HepG2 (cell line): ENCODE results near the gene DGAT2. TPM values are rescaled to one million over a fixed set of nuclear protein-coding genes. Genes with fewer than 3 reads are reported as not detected.

Experiments
- GATA4 ChIP-seq: sonication (generic); IDR thresholded peaks from 2 replicates; pipeline ENCODE4 v1.6.1; 2016; ENCODE audit warnings: antibody characterized with exemption, low read depth, borderline replicate concordance
- KMT2B ChIP-seq: IDR thresholded peaks from 2 replicates; pipeline ENCODE4 v1.6.1; 2016; ENCODE audit warnings: missing genetic modification reagents, missing compliant biosample characterization
- MTF2 ChIP-seq: sonication (generic); formaldehyde crosslinking; IDR thresholded peaks from 2 replicates; pipeline ENCODE4 v1.5.0; 2020; ENCODE audit warnings: missing genetic modification reagents, borderline replicate concordance
- SMAD9 ChIP-seq: sonication (generic); formaldehyde crosslinking; IDR thresholded peaks from 2 replicates; pipeline ENCODE4 v1.5.1; 2020; ENCODE audit warnings: mild to moderate bottlenecking, missing genetic modification reagents
- TARDBP ChIP-seq: sonication (generic); formaldehyde crosslinking; IDR thresholded peaks from 2 replicates; pipeline ENCODE4 v1.8.0; 2022; ENCODE audit warnings: mild to moderate bottlenecking, missing genetic modification reagents
- TRIM24 ChIP-seq: sonication (generic); formaldehyde crosslinking; IDR thresholded peaks from 2 replicates; pipeline ENCODE4 v1.8.0; 2022; ENCODE audit warnings: mild to moderate bottlenecking, missing genetic modification reagents
- ZKSCAN5 ChIP-seq: sonication (generic); formaldehyde crosslinking; IDR thresholded peaks from 2 replicates; pipeline ENCODE4 v1.5.1; 2020; ENCODE audit warnings: mild to moderate bottlenecking, missing genetic modification reagents
- ZNF33B ChIP-seq: sonication (generic); formaldehyde crosslinking; IDR thresholded peaks from 2 replicates; pipeline ENCODE4 v1.5.1; 2020; ENCODE audit warnings: mild to moderate bottlenecking, missing genetic modification reagents
- ZNF451 ChIP-seq: sonication (generic); formaldehyde crosslinking; IDR thresholded peaks from 2 replicates; pipeline ENCODE4 v1.5.0; 2020; ENCODE audit warnings: mild to moderate bottlenecking, missing genetic modification reagents
- ZNF496 ChIP-seq: sonication (generic); formaldehyde crosslinking; IDR thresholded peaks from 2 replicates; pipeline ENCODE4 v1.8.1; 2023; ENCODE audit warnings: mild to moderate bottlenecking, moderate library complexity, missing genetic modification reagents; ENCODE audit not compliant: insufficient replicate concordance
- ZNF740 ChIP-seq: sonication (generic); formaldehyde crosslinking; IDR thresholded peaks from 2 replicates; pipeline ENCODE4 v1.4.0; 2020; ENCODE audit warnings: missing genetic modification reagents
- ZNF768 ChIP-seq: sonication (generic); formaldehyde crosslinking; IDR thresholded peaks from 2 replicates; pipeline ENCODE4 v1.4.0; 2020; ENCODE audit warnings: missing genetic modification reagents
- ZNF792 ChIP-seq: IDR thresholded peaks from 2 replicates; pipeline ENCODE4 v1.6.1; 2016
- ZSCAN30 ChIP-seq: sonication (generic); formaldehyde crosslinking; IDR thresholded peaks from 2 replicates; pipeline ENCODE4 v1.5.0; 2020; ENCODE audit warnings: mild to moderate bottlenecking, missing genetic modification reagents
- polyA plus RNA-seq, 8 experiments: library from polyadenylated mRNA; depleted of rRNA in 3 of 8; stranded (reverse) in 7 of 8; unstranded in 1 of 8; fragments of >200 nt; fragmentation: Illumina TruSeq in 4 of 8; extraction: Trizol in 4 of 8; gene quantifications; 2 replicates each; pipeline versions ENCODE4 v1.2.1 to v1.2.3, GENCODE V29; 2011 to 2016; ENCODE audit warnings: low read depth in 4 of 8, missing spikeins in 1 of 8, mixed read lengths in 1 of 8; ENCODE audit not compliant: insufficient read depth in 1 of 8
- total RNA-seq, 5 experiments: library from RNA; depleted of rRNA; stranded (reverse); fragments of >200 nt; fragmentation: Illumina TruSeq; extraction: Trizol; gene quantifications; 2 replicates each; pipeline ENCODE4 v1.2.3, GENCODE V29; 2016; ENCODE audit warnings: low read depth in 1 of 5
- TF ChIP-seq, protein P1 (sequence below): sonication (generic); formaldehyde crosslinking; conservative IDR thresholded peaks from 2 replicates; pipeline ENCODE4 v1.8.0; 2022; ENCODE audit warnings: missing genetic modification reagents
- TF ChIP-seq, protein P2 (sequence below): sonication (generic); formaldehyde crosslinking; IDR thresholded peaks from 2 replicates; pipeline ENCODE4 v1.4.0; 2020; ENCODE audit warnings: missing genetic modification reagents
- TF ChIP-seq, protein P3 (sequence below): sonication (generic); formaldehyde crosslinking; IDR thresholded peaks from 2 replicates; pipeline ENCODE4 v1.8.0; 2023; ENCODE audit warnings: mild to moderate bottlenecking, missing genetic modification reagents
- TF ChIP-seq, protein P4 (sequence below): sonication (generic); formaldehyde crosslinking; IDR thresholded peaks from 2 replicates; pipeline ENCODE4 v1.8.1; 2023; ENCODE audit warnings: mild to moderate bottlenecking, inconsistent platforms, moderate library complexity, missing genetic modification reagents, borderline replicate concordance
- TF ChIP-seq, protein P5 (sequence below): sonication (generic); formaldehyde crosslinking; IDR thresholded peaks from 2 replicates; pipeline ENCODE4 v1.8.1; 2023; ENCODE audit warnings: mild to moderate bottlenecking, moderate library complexity, missing genetic modification reagents

The DGAT2 gene
- total and polyA plus RNA-seq, 2 of the 13 experiments (the other 11 are each of a cell fraction or from before 2014, with no cell fraction given) = 39.0 to 65.6 TPM

GRCh38 chr11:75719340-75720239 lies 49.0 kb upstream of the DGAT2 start (continued):
- TF ChIP-seq, protein P1, sequence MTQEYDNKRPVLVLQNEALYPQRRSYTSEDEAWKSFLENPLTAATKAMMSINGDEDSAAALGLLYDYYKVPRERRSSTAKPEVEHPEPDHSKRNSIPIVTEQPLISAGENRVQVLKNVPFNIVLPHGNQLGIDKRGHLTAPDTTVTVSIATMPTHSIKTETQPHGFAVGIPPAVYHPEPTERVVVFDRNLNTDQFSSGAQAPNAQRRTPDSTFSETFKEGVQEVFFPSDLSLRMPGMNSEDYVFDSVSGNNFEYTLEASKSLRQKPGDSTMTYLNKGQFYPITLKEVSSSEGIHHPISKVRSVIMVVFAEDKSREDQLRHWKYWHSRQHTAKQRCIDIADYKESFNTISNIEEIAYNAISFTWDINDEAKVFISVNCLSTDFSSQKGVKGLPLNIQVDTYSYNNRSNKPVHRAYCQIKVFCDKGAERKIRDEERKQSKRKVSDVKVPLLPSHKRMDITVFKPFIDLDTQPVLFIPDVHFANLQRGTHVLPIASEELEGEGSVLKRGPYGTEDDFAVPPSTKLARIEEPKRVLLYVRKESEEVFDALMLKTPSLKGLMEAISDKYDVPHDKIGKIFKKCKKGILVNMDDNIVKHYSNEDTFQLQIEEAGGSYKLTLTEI = no peak
- TF ChIP-seq ZKSCAN5 (no peak), TARDBP (peak; percentile 59; the same call in 1 of the 2 replicates), MTF2 (CRISPR knock-in tag) (no peak), ZNF740 (CRISPR knock-in tag) (no peak), KMT2B (no peak; the same call in 1 of the 2 replicates), SMAD9 (CRISPR knock-in tag) (no peak; the same call in 1 of the 2 replicates), ZNF496 (CRISPR knock-in tag) (no peak), ZNF792 (0 out of 2 replicates have a peak, but pooled peaks have one; percentile 49), ZSCAN30 (CRISPR knock-in tag) (no peak), ZNF768 (CRISPR knock-in tag) (no peak; the same call in 1 of the 2 replicates), TRIM24 (CRISPR knock-in tag) (no peak), ZNF33B (CRISPR knock-in tag) (no peak), GATA4 (0 out of 2 replicates have a peak, but pooled peaks have one; percentile 54), ZNF451 (no peak)
- TF ChIP-seq, protein P2, sequence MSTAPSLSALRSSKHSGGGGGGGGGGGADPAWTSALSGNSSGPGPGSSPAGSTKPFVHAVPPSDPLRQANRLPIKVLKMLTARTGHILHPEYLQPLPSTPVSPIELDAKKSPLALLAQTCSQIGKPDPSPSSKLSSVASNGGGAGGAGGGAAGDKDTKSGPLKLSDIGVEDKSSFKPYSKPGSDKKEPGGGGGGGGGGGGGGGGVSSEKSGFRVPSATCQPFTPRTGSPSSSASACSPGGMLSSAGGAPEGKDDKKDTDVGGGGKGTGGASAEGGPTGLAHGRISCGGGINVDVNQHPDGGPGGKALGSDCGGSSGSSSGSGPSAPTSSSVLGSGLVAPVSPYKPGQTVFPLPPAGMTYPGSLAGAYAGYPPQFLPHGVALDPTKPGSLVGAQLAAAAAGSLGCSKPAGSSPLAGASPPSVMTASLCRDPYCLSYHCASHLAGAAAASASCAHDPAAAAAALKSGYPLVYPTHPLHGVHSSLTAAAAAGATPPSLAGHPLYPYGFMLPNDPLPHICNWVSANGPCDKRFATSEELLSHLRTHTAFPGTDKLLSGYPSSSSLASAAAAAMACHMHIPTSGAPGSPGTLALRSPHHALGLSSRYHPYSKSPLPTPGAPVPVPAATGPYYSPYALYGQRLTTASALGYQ (CRISPR knock-in tag) = no peak
- TF ChIP-seq, protein P3, sequence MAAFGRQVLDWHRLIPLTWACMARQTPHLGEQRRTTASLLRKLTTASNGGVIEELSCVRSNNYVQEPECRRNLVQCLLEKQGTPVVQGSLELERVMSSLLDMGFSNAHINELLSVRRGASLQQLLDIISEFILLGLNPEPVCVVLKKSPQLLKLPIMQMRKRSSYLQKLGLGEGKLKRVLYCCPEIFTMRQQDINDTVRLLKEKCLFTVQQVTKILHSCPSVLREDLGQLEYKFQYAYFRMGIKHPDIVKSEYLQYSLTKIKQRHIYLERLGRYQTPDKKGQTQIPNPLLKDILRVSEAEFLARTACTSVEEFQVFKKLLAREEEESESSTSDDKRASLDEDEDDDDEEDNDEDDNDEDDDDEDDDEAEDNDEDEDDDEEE (CRISPR knock-in tag) = no peak
- TF ChIP-seq, protein P4, sequence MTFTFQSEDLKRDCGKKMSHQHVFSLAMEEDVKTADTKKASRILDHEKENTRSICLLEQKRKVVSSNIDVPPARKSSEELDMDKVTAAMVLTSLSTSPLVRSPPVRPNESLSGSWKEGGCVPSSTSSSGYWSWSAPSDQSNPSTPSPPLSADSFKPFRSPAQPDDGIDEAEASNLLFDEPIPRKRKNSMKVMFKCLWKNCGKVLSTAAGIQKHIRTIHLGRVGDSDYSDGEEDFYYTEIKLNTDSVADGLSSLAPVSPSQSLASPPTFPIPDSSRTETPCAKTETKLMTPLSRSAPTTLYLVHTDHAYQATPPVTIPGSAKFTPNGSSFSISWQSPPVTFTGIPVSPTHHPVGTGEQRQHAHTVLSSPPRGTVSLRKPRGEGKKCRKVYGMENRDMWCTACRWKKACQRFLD (CRISPR knock-in tag) = no peak
- TF ChIP-seq, protein P5, sequence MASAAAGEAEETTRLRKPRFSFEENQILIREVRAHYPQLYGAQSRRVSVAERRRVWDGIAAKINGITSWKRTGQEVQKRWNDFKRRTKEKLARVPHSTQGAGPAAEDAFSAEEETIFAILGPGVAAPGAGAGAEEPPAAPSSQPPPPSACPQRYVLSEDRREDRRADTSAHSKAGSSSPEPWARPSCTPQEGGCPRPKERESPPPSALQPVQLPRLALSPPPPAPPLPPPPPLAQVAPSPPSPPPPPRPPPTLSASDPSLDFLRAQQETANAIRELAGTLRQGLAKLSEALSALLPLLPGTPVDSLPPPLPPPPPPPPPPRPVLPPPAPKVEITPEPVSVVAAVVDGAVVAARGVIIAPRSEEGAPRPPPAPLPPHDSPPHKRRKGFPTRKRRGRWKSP (CRISPR knock-in tag) = no peak
